GM12878 (cell line): ENCODE data around the gene BLNK. TPM values are rescaled to one million over a fixed set of nuclear protein-coding genes. Genes with fewer than 3 reads are reported as not detected.

Experiments
- CEBPZ ChIP-seq: fragments of 150-350 bp; IDR thresholded peaks from 2 replicates; pipeline ENCODE4 v1.6.1; 2016; ENCODE audit warnings: low read depth, low read length
- CHD2 ChIP-seq: IDR thresholded peaks from 2 replicates; pipeline ENCODE4 v1.6.1; 2011; ENCODE audit warnings: low read depth, low read length, improper control_type of control experiment, borderline replicate concordance
- EED ChIP-seq: sonication (generic); IDR thresholded peaks from 2 replicates; pipeline ENCODE4 v1.6.1; 2016; ENCODE audit warnings: antibody characterized with exemption, low read depth
- EP300 ChIP-seq, 2 experiments: fragments of 150-350 bp in 1 of 2; IDR thresholded peaks; 2 replicates each; pipeline ENCODE4 v1.6.1; 2011 to 2012; ENCODE audit warnings: low read depth in 2 of 2, low read length in 2 of 2, borderline replicate concordance in 1 of 2, improper control_type of control experiment in 1 of 2, inconsistent platforms in 1 of 2; ENCODE audit not compliant: control insufficient read depth in 1 of 2
- HSF1 ChIP-seq: fragments of 150-350 bp; IDR thresholded peaks from 2 replicates; pipeline ENCODE4 v1.6.1; 2014; ENCODE audit warnings: mild to moderate bottlenecking, low read depth, low read length
- KDM1A ChIP-seq: fragments of 200-600 bp; sonication (generic); IDR thresholded peaks from 2 replicates; pipeline ENCODE4 v1.6.1; 2016; ENCODE audit warnings: borderline replicate concordance
- MAX ChIP-seq: IDR thresholded peaks from 2 replicates; pipeline ENCODE4 v1.6.1; 2012; ENCODE audit warnings: low read depth, low read length, improper control_type of control experiment
- MLLT1 ChIP-seq: fragments of 450-650 bp; IDR thresholded peaks from 2 replicates; pipeline ENCODE4 v1.6.1; 2016; ENCODE audit warnings: mild to moderate bottlenecking
- MTA2 ChIP-seq: fragments of 450-650 bp; IDR thresholded peaks from 2 replicates; pipeline ENCODE4 v1.6.1; 2016; ENCODE audit warnings: low read depth, mild to moderate bottlenecking, moderate library complexity
- NRF1 ChIP-seq: conservative IDR thresholded peaks from 2 replicates; pipeline ENCODE4 v1.6.1; 2011; ENCODE audit warnings: mild to moderate bottlenecking, low read depth, low read length, improper control_type of control experiment
- PAX5 ChIP-seq: IDR thresholded peaks from 2 replicates; pipeline ENCODE4 v1.6.1; 2011; ENCODE audit warnings: low read depth, low read length, borderline replicate concordance
- RB1 ChIP-seq: fragments of 450-650 bp; formaldehyde crosslinking; IDR thresholded peaks from 2 replicates; pipeline ENCODE4 v1.6.1; 2017; ENCODE audit warnings: mild to moderate bottlenecking, borderline replicate concordance
- SKIL ChIP-seq: fragments of 450-650 bp; IDR thresholded peaks from 2 replicates; pipeline ENCODE4 v1.6.1; 2017; ENCODE audit warnings: mild to moderate bottlenecking, low read depth, inconsistent platforms; ENCODE audit not compliant: poor library complexity, severe bottlenecking
- YBX1 ChIP-seq: fragments of 450-650 bp; IDR thresholded peaks from 2 replicates; pipeline ENCODE4 v1.6.1; 2016; ENCODE audit warnings: antibody characterized with exemption
- YY1 ChIP-seq: IDR thresholded peaks from 2 replicates; pipeline ENCODE4 v1.6.1; 2011; ENCODE audit warnings: low read depth, mild to moderate bottlenecking, low read length
- ZBTB4 ChIP-seq: fragments of 450-650 bp; formaldehyde crosslinking; IDR thresholded peaks from 2 replicates; pipeline ENCODE4 v1.4.0; 2022; ENCODE audit warnings: mild to moderate bottlenecking, moderate library complexity
- ZNF384 ChIP-seq: IDR thresholded peaks from 2 replicates; pipeline ENCODE4 v1.6.1; 2012; ENCODE audit warnings: low read depth, mild to moderate bottlenecking, low read length, improper control_type of control experiment, borderline replicate concordance
- ZNF622 ChIP-seq: fragments of 450-650 bp; IDR thresholded peaks from 2 replicates; pipeline ENCODE4 v1.6.1; 2017; ENCODE audit warnings: mild to moderate bottlenecking, inconsistent platforms
- polyA plus RNA-seq, 11 experiments: library from polyadenylated mRNA; depleted of rRNA in 4 of 11; unstranded in 6 of 11; stranded (reverse) in 5 of 11; fragments of >200 nt; fragmentation: Nextera tagmentation in 4 of 11; fragmentation: Illumina TruSeq in 1 of 11; extraction: Ambion mirVana in 4 of 11; extraction: Trizol in 1 of 11; gene quantifications; 1 replicate in 1 of 11; 2 replicates in 10 of 11; pipeline versions ENCODE4 v1.2.1 to v1.2.3, GENCODE V29; 2011 to 2016; ENCODE audit warnings: inconsistent platforms in 2 of 11, missing spikeins in 2 of 11, low read depth in 1 of 11
- total RNA-seq, 4 experiments: library from RNA; depleted of rRNA in 3 of 4; stranded (reverse); fragments of >200 nt in 3 of 4; fragmentation: Illumina TruSeq in 1 of 4; extraction: Trizol in 1 of 4; gene quantifications; 2 replicates each; pipeline versions ENCODE4 v1.2.1 to v1.2.3, GENCODE V29; 2013 to 2021

The BLNK gene
- total and polyA plus RNA-seq, 10 of the 15 experiments (the other 5 are each of a cell fraction or from before 2014, with no cell fraction given): 79.5 to 201 (median 139) TPM

- TF ChIP-seq ZBTB4 (CRISPR knock-in tag): no peak
- TF ChIP-seq YBX1: no peak
- TF ChIP-seq CEBPZ: no peak
- TF ChIP-seq ZNF622: no peak
- no peak for TF ChIP-seq KDM1A
- peak; percentile 15; the same call in 1 of the 2 replicates for TF ChIP-seq PAX5
- TF ChIP-seq MTA2: peak; percentile 35; the same call in 1 of the 2 replicates
- no peak for TF ChIP-seq HSF1
- TF ChIP-seq NRF1: no peak
- no peak for TF ChIP-seq YY1
- TF ChIP-seq MAX: no peak
- TF ChIP-seq EP300 (IDR thresholded peaks at IDR 0.05; ENCODE audit: borderline replicate concordance in 1 of 2, control insufficient read depth in 1 of 2, low read depth in 2 of 2, low read length in 2 of 2): peak; percentile 70 to 75
- peak; percentile 77 for TF ChIP-seq ZNF384
- peak; percentile 36 for TF ChIP-seq SKIL
- no peak for TF ChIP-seq EED
- TF ChIP-seq RB1: no peak
- no peak for TF ChIP-seq MLLT1
- no peak for TF ChIP-seq CHD2
Observed at GRCh38 chr10:96288151-96288621, 16.8 kb upstream of the BLNK start (continued).
